ENCODE data around the gene PDZD8.
A peak's percentile ranks its signal among the peaks of the same experiment; 100 is the strongest.
"Not testable (repeated sequence)": the region's sequence is repeated elsewhere in the genome, so short reads cannot be mapped to it uniquely, and the experiment has no call there.

Gene PDZD8

GRCh38 chr10:117254774-117255735 is 120.2 kb downstream of the PDZD8 start:
- no peak for DNase-seq

GRCh38 chr10:117254338-117254737 is 120.9 kb downstream of the PDZD8 start:
- DNase-seq: no peak

GRCh38 chr10:117253908-117254307 is 121.3 kb downstream of the PDZD8 start:
- no peak for DNase-seq

- no peak for DNase-seq
Observed at GRCh38 chr10:117250411-117250810, 124.8 kb downstream of the PDZD8 start.

- DNase-seq: no peak
Observed at GRCh38 chr10:117249493-117250093, 125.6 kb downstream of the PDZD8 start.

- no peak for DNase-seq
Observed at GRCh38 chr10:117248750-117249465, 126.3 kb downstream of the PDZD8 start.

GRCh38 chr10:117246997-117247671 is 128.1 kb downstream of the PDZD8 start:
- no peak for DNase-seq

GRCh38 chr10:117242463-117242832 is 132.8 kb downstream of the PDZD8 start:
- no peak for DNase-seq

GRCh38 chr10:117241541-117242462 is 133.4 kb downstream of the PDZD8 start:
- DNase-seq: peak; percentile 46

GRCh38 chr10:117240621-117241529 is 134.4 kb downstream of the PDZD8 start, which contains the start of gene SLC18A2:
Gene SLC18A2, plus strand, starts transcription at chr10:117241114. Its CDS starts 580 bp downstream, at chr10:117241694.
- DNase-seq: peak; percentile 40

- no peak for DNase-seq
Observed at GRCh38 chr10:117239721-117240620, 135.3 kb downstream of the PDZD8 start.

- no peak for DNase-seq
Observed at GRCh38 chr10:117239051-117239450, 136.2 kb downstream of the PDZD8 start.

GRCh38 chr10:117237401-117237991 is 137.7 kb downstream of the PDZD8 start:
- DNase-seq: no peak

- DNase-seq: not testable (repeated sequence)
Observed at GRCh38 chr10:117230107-117230506, 145.1 kb downstream of the PDZD8 start.

- no peak for DNase-seq
Observed at GRCh38 chr10:117228210-117228609, 147.0 kb downstream of the PDZD8 start.

All from right kidney (tissue), 1 donor.